AG04450 (cell line): ENCODE results near the gene LARGE1. TPM values are rescaled to one million over a fixed set of nuclear protein-coding genes. Genes with fewer than 3 reads are reported as not detected.

Source experiments
- CTCF ChIA-PET: fragments of 300-600, 350-600 bp; formaldehyde crosslinking; extraction: SDS; loops from one replicate; lab custom pipeline; 2022; ENCODE audit warnings: antibody characterized with exemption, inconsistent platforms; lab: Charles Lee
- POLR2A ChIA-PET: fragments of 350-600 bp; formaldehyde crosslinking; extraction: SDS; loops from one replicate; lab custom pipeline; 2021; ENCODE audit warnings: antibody characterized with exemption, inconsistent platforms; lab: Yijun Ruan, JAX
- DNase-seq: peaks from one replicate; pipeline ENCODE4 v3.0.0-alpha.2; 2011; ENCODE audit warnings: low read depth, low spot score
- H3K27ac ChIP-seq: one replicate; pipeline ENCODE4 v1.5.1; 2012; ENCODE audit warnings: low read depth, low read length, control low read depth
- H3K27me3 ChIP-seq: one replicate; pipeline ENCODE4 v1.6.0; 2012; ENCODE audit warnings: low read length; ENCODE audit not compliant: control insufficient read depth, insufficient read depth
- H3K4me3 ChIP-seq: 2 replicates; pipeline ENCODE4 v1.5.1; 2011; ENCODE audit warnings: mild to moderate bottlenecking, low read depth, low read length, control low read depth
- H3K9me3 ChIP-seq: 2 replicates; pipeline ENCODE4 v1.5.1; 2012; ENCODE audit warnings: low read length; ENCODE audit not compliant: control insufficient read depth, insufficient read depth
- CTCF ChIP-seq: IDR thresholded peaks from 2 replicates; pipeline ENCODE4 v1.5.1; 2011; ENCODE audit warnings: low read depth, low read length, control low read depth, inconsistent platforms
- polyA plus RNA-seq: library from polyadenylated mRNA; depleted of rRNA; stranded (reverse); fragments of >200 nt; gene quantifications from 2 replicates; pipeline ENCODE4 v1.2.3, GENCODE V29; 2011

LARGE1 gene
- polyA plus RNA-seq, 1 experiment: 8.4 TPM

GRCh38 chr22:33535937-33536875, 384.1 kb downstream of the LARGE1 start:
- Histone ChIP-seq H3K9me3 (no peaks in the 10 kb centered on the region; the same call in 1 of the 2 replicates), H3K27me3 (no peaks in the 10 kb centered on the region), H3K4me3 (no peak overlapping the region), H3K27ac (no peak overlapping the region)
- TF ChIP-seq CTCF: no peak
- POLR2A ChIA-PET: no interaction called here
- CTCF ChIA-PET: no interaction called here
- no peak for DNase-seq

GRCh38 chr22:33529424-33530113, 390.7 kb downstream of the LARGE1 start:
- no peak overlapping the region for H3K4me3 ChIP-seq
- no peak overlapping the region for H3K27ac ChIP-seq
- TF ChIP-seq CTCF: no peak
- no peaks in the 10 kb centered on the region for H3K9me3 ChIP-seq
- no peak for DNase-seq
- POLR2A ChIA-PET: interaction anchor here (0.7 kb wide), 1 partner anchor 58 kb away, joined by 8 read pairs; no protein-coding TSS in a partner anchor
- CTCF ChIA-PET: interaction anchor here (0.7 to 1.5 kb wide), 3 partner anchors 10 to 228 kb away, joined by 3 to 14 read pairs (median 7); no protein-coding TSS in a partner anchor
- no peaks in the 10 kb centered on the region for H3K27me3 ChIP-seq

GRCh38 chr22:33528183-33528582, 392.1 kb downstream of the LARGE1 start:
- POLR2A ChIA-PET: no interaction called here

GRCh38 chr22:33526434-33527107, 393.7 kb downstream of the LARGE1 start:
- H3K4me3 ChIP-seq: no peak overlapping the region
- no peaks in the 10 kb centered on the region for H3K9me3 ChIP-seq
- ChIA-PET POLR2A (no interaction called here), CTCF (no interaction called here)
- H3K27me3 ChIP-seq: no peaks in the 10 kb centered on the region
- no peak for TF ChIP-seq CTCF
- DNase-seq: no peak
- H3K27ac ChIP-seq: no peak overlapping the region

More at GRCh38 chr22:33528183-33528582, 392.1 kb downstream of the LARGE1 start:
- H3K9me3 ChIP-seq: no peaks in the 10 kb centered on the region
- TF ChIP-seq CTCF: no peak
- CTCF ChIA-PET: interaction anchor here (0.6 to 1.5 kb wide), 3 partner anchors 8 to 390 kb away, joined by 3 to 14 read pairs (median 3); no protein-coding TSS in a partner anchor
- no peak for DNase-seq
- no peak overlapping the region for H3K4me3 ChIP-seq
- H3K27me3 ChIP-seq: no peaks in the 10 kb centered on the region
- H3K27ac ChIP-seq: no peak overlapping the region
